ENCODE measurements around the gene TNFRSF12A. TPM values are rescaled to one million over a fixed set of nuclear protein-coding genes. Genes with fewer than 3 reads are reported as not detected.

Gene TNFRSF12A
- total and polyA plus RNA-seq, 5 donors from 2014 or later, result 0.69 to 1.2 (median 0.86) TPM; not detected in 1

- peaks cover 26% of the 10 kb centered on the region for H3K36me3 ChIP-seq (ENCODE audit: control insufficient read depth, insufficient read depth, low read length)
- H3K27me3 Mint-ChIP-seq, result peaks cover 8% of the 10 kb centered on the region
- H3K27me3 ChIP-seq (ENCODE audit: control insufficient read depth, insufficient read depth, low read length), result no peaks in the 10 kb centered on the region
- peak overlapping the region; percentile 83 to 98 (median 92) for H3K27ac Mint-ChIP-seq
- peak overlapping the region; percentile 27 to 100 (median 66) for H3K4me3 Mint-ChIP-seq
- peak overlapping the region; percentile 34 for H3K4me3 ChIP-seq (ENCODE audit: low read depth, low read length)
- H3K27ac ChIP-seq (ENCODE audit: insufficient read depth, low read length, poor library complexity, severe bottlenecking), result peak overlapping the region; percentile 45
- peaks cover 28% of the 10 kb centered on the region for H3K36me3 Mint-ChIP-seq
- peak in 1 of 3 donors; percentile 51 for DNase-seq
- H3K9me3 Mint-ChIP-seq, result peaks cover 0 to 2% (median 0%) of the 10 kb centered on the region in 7 donors
- H3K4me1 ChIP-seq (ENCODE audit: control insufficient read depth, insufficient read depth, low read length, poor library complexity, severe bottlenecking), result peaks cover 91% of the 10 kb centered on the region
- ATAC-seq (ENCODE audit: low read depth in 2 of 2), result no peak
- H3K4me1 Mint-ChIP-seq, result peaks cover 9 to 88% (median 59%) of the 10 kb centered on the region in 4 donors
- H3K9me3 ChIP-seq (ENCODE audit: control insufficient read depth in 2 of 2, low read length in 2 of 2), result no peaks in the 10 kb centered on the region
Observed at GRCh38 chr16:3071655-3072054, 51.5 kb downstream of the TNFRSF12A start.

Other genes with a start within 250 kb of the TNFRSF12A start
- 96.5 TPM for gene ELOB, start 243.1 kb upstream of the TNFRSF12A start, total RNA-seq
- gene ELOB, start 243.1 kb upstream of the TNFRSF12A start, polyA plus RNA-seq, result 100 to 1,000 TPM; 250 to 359 (median 297) TPM
- gene PRSS33, start 232.8 kb upstream of the TNFRSF12A start, total RNA-seq, result not detected
- not detected for gene PRSS33, start 232.8 kb upstream of the TNFRSF12A start, polyA plus RNA-seq
- gene PRSS41, start 221.9 kb upstream of the TNFRSF12A start, total RNA-seq, result not detected
- not detected for gene PRSS41, start 221.9 kb upstream of the TNFRSF12A start, polyA plus RNA-seq
- not detected for gene PRSS21, start 203.1 kb upstream of the TNFRSF12A start, total RNA-seq
- gene PRSS21, start 203.1 kb upstream of the TNFRSF12A start, polyA plus RNA-seq, result 1 to 10 TPM in 3 of 4 donors, under 1 TPM in 1; 0.43 to 8.4 (median 4.1) TPM
- not detected for gene ZG16B, start 190.1 kb upstream of the TNFRSF12A start, total RNA-seq
- gene ZG16B, start 190.1 kb upstream of the TNFRSF12A start, polyA plus RNA-seq, result 1 to 10 TPM in 2 of 4 donors, under 1 TPM in 2; 0.60 to 2.4 (median 1.4) TPM
- gene PRSS22, start 162.2 kb upstream of the TNFRSF12A start, total RNA-seq, result not detected
- gene PRSS22, start 162.2 kb upstream of the TNFRSF12A start, polyA plus RNA-seq, result not detected
- 12.8 TPM for gene FLYWCH2, start 137.2 kb upstream of the TNFRSF12A start, total RNA-seq
- gene FLYWCH2, start 137.2 kb upstream of the TNFRSF12A start, polyA plus RNA-seq, result 10 to 100 TPM; 14.8 to 27.1 (median 18.3) TPM
- 74.8 TPM for gene FLYWCH1, start 108.4 kb upstream of the TNFRSF12A start, total RNA-seq
- 10 to 100 TPM in 3 of 4 donors, 1 to 10 TPM in 1; 6.6 to 13.7 (median 12.7) TPM for gene FLYWCH1, start 108.4 kb upstream of the TNFRSF12A start, polyA plus RNA-seq
- gene KREMEN2, start 56.1 kb upstream of the TNFRSF12A start, total RNA-seq, result not detected
- not detected for gene KREMEN2, start 56.1 kb upstream of the TNFRSF12A start, polyA plus RNA-seq
- gene PAQR4, start 51.0 kb upstream of the TNFRSF12A start, total RNA-seq, result 5.6 TPM
- gene PAQR4, start 51.0 kb upstream of the TNFRSF12A start, polyA plus RNA-seq, result 1 to 10 TPM; 2.2 to 8.0 (median 4.4) TPM
- 5.7 TPM for gene PKMYT1, start 39.9 kb upstream of the TNFRSF12A start, total RNA-seq
- gene PKMYT1, start 39.9 kb upstream of the TNFRSF12A start, polyA plus RNA-seq, result 1 to 10 TPM; 1.5 to 7.2 (median 2.3) TPM
- not detected for gene CLDN9, start 7.4 kb upstream of the TNFRSF12A start, total RNA-seq
- not detected for gene CLDN9, start 7.4 kb upstream of the TNFRSF12A start, polyA plus RNA-seq
- not detected for gene CLDN6, start 2.2 kb upstream of the TNFRSF12A start, total RNA-seq
- gene CLDN6, start 2.2 kb upstream of the TNFRSF12A start, polyA plus RNA-seq, result not detected
- gene HCFC1R1, start 3.6 kb downstream of the TNFRSF12A start, total RNA-seq, result 12.9 TPM
- 10 to 100 TPM; 18.0 to 20.7 (median 19.0) TPM for gene HCFC1R1, start 3.6 kb downstream of the TNFRSF12A start, polyA plus RNA-seq
- 16.2 TPM for gene THOC6, start 3.7 kb downstream of the TNFRSF12A start, total RNA-seq
- gene THOC6, start 3.7 kb downstream of the TNFRSF12A start, polyA plus RNA-seq, result 10 to 100 TPM; 37.1 to 49.2 (median 41.0) TPM
- not detected for gene BICDL2, start 16.6 kb downstream of the TNFRSF12A start, total RNA-seq
- gene BICDL2, start 16.6 kb downstream of the TNFRSF12A start, polyA plus RNA-seq, result not detected
- gene MMP25, start 26.2 kb downstream of the TNFRSF12A start, total RNA-seq, result 1.6 TPM
- 1 to 10 TPM in 1 of 4 donors, under 1 TPM in 2, not detected in 1; 0.16 to 1.0 (median 0.29) TPM for gene MMP25, start 26.2 kb downstream of the TNFRSF12A start, polyA plus RNA-seq
- gene IL32, start 45.3 kb downstream of the TNFRSF12A start, total RNA-seq, result 1,611 TPM
- 1,000 to 10,000 TPM; 3,219 to 6,021 (median 4,004) TPM for gene IL32, start 45.3 kb downstream of the TNFRSF12A start, polyA plus RNA-seq
- 0.81 TPM for gene ZSCAN10, start 78.9 kb downstream of the TNFRSF12A start, total RNA-seq
- not detected for gene ZSCAN10, start 78.9 kb downstream of the TNFRSF12A start, polyA plus RNA-seq
- gene ZNF205, start 92.2 kb downstream of the TNFRSF12A start, total RNA-seq, result not detected
- gene ZNF205, start 92.2 kb downstream of the TNFRSF12A start, polyA plus RNA-seq, result not detected
- 3.8 TPM for gene ZNF213, start 114.7 kb downstream of the TNFRSF12A start, total RNA-seq
- 1 to 10 TPM; 1.9 to 2.3 (median 2.1) TPM for gene ZNF213, start 114.7 kb downstream of the TNFRSF12A start, polyA plus RNA-seq
- gene OR1F1, start 167.8 kb downstream of the TNFRSF12A start, total RNA-seq, result not detected
- gene OR1F1, start 167.8 kb downstream of the TNFRSF12A start, polyA plus RNA-seq, result under 1 TPM in 3 of 4 donors, not detected in 1; 0.20 to 0.70 (median 0.61) TPM
- gene ZNF200, start 214.8 kb downstream of the TNFRSF12A start, total RNA-seq, result 12.8 TPM
- 10 to 100 TPM; 15.3 to 24.5 (median 19.5) TPM for gene ZNF200, start 214.8 kb downstream of the TNFRSF12A start, polyA plus RNA-seq
- not detected for gene MEFV, start 236.3 kb downstream of the TNFRSF12A start, total RNA-seq
- gene MEFV, start 236.3 kb downstream of the TNFRSF12A start, polyA plus RNA-seq, result not detected

Data from CD4-positive, CD25-positive, alpha-beta regulatory T cell (primary cell).